BJ (cell line): Measurements from ENCODE around the gene IL32. TPM values are rescaled to one million over a fixed set of nuclear protein-coding genes. Genes with fewer than 3 reads are reported as not detected.

Source experiments
- CTCF ChIA-PET: fragments of 350-600 bp; formaldehyde crosslinking; extraction: SDS; loops from one replicate; lab custom pipeline; 2021; ENCODE audit warnings: antibody characterized with exemption, inconsistent platforms; lab: Yijun Ruan, JAX
- POLR2A ChIA-PET: fragments of 300-600 bp; sonication (Branson Sonifier 250); formaldehyde crosslinking; extraction: SDS; loops from one replicate; lab custom pipeline; 2021; ENCODE audit warnings: antibody characterized with exemption; lab: Charles Lee
- DNase-seq: peaks from one replicate; pipeline ENCODE4 v3.0.0-alpha.2; 2011; ENCODE audit warnings: low read depth
- H3K27me3 ChIP-seq: 2 replicates; pipeline ENCODE4 v1.6.0; 2011; ENCODE audit warnings: low read length; ENCODE audit not compliant: control insufficient read depth, insufficient read depth
- H3K36me3 ChIP-seq: 2 replicates; pipeline ENCODE4 v1.5.1; 2011; ENCODE audit warnings: low read length; ENCODE audit not compliant: control insufficient read depth, insufficient read depth
- H3K4me3 ChIP-seq: 2 replicates; pipeline ENCODE4 v1.5.1; 2011; ENCODE audit warnings: low read depth, mild to moderate bottlenecking, control low read depth, low read length
- CTCF ChIP-seq: IDR thresholded peaks from 2 replicates; pipeline ENCODE4 v1.5.1; 2011; ENCODE audit warnings: low read depth, mild to moderate bottlenecking, control low read depth, inconsistent platforms, low read length, moderate library complexity; ENCODE audit not compliant: insufficient read depth
- polyA plus RNA-seq: library from polyadenylated mRNA; depleted of rRNA; stranded (reverse); fragments of >200 nt; gene quantifications from 2 replicates; pipeline ENCODE4 v1.2.3, GENCODE V29; 2011; rRNA removed
- small RNA-seq: library from RNA; depleted of rRNA; stranded (forward); fragments of <200 nt; gene quantifications from one replicate; pipeline ENCODE3, GENCODE V24; 2012; ENCODE audit warnings: low replicate concordance, low read depth; ENCODE audit not compliant: insufficient read length

IL32 gene
- polyA plus RNA-seq, 1 experiment, result 18.1 TPM

- peaks cover 28% of the 10 kb centered on the region for H3K36me3 ChIP-seq
- ChIA-PET POLR2A (no interaction called here), CTCF (interaction anchor here (0.8 to 1.1 kb wide), 2 partner anchors 12 to 51 kb away, joined by 3 read pairs; no protein-coding TSS in a partner anchor)
- H3K27me3 ChIP-seq, result no peaks in the 10 kb centered on the region
- no peak for TF ChIP-seq CTCF
- no peak overlapping the region for H3K4me3 ChIP-seq
- DNase-seq, result no peak
Measured at GRCh38 chr16:3115561-3115960, 50.1 kb downstream of the IL32 start.

GRCh38 chr16:3118204-3118790 is 52.9 kb downstream of the IL32 start:
- Histone ChIP-seq H3K36me3 (peaks cover 32% of the 10 kb centered on the region), H3K4me3 (no peak overlapping the region), H3K27me3 (no peaks in the 10 kb centered on the region)
- ChIA-PET CTCF (interaction anchor here (1.0 to 3.1 kb wide), 6 partner anchors 8 to 114 kb away, joined by 3 to 17 read pairs (median 6); no protein-coding TSS in a partner anchor), POLR2A (no interaction called here)
- no peak for DNase-seq
- TF ChIP-seq CTCF, result no peak

- Histone ChIP-seq H3K36me3 (peaks cover 32% of the 10 kb centered on the region), H3K4me3 (no peak overlapping the region), H3K27me3 (no peaks in the 10 kb centered on the region)
- ChIA-PET POLR2A (no interaction called here), CTCF (interaction anchor here (1.2 to 3.1 kb wide), 3 partner anchors 11 to 24 kb away, joined by 3 to 17 read pairs (median 6); no protein-coding TSS in a partner anchor)
- no peak for DNase-seq
- no peak for TF ChIP-seq CTCF
Measured at GRCh38 chr16:3118846-3119245, 53.4 kb downstream of the IL32 start.

Small RNA genes within 50 kb of the gene (small RNA-seq; reads per million reads assigned to genes)
- gene RNU1-22P, result 0.63 reads per million

Other genes starting within 250 kb of the IL32 start
- 0.13 TPM in 1 of 2 replicates, not detected in the other for gene PRSS21, start 248.4 kb upstream of the IL32 start, polyA plus RNA-seq
- 0.10 TPM in 2 replicates for gene ZG16B, start 235.3 kb upstream of the IL32 start, polyA plus RNA-seq
- not detected in 2 replicates for gene PRSS22, start 207.5 kb upstream of the IL32 start, polyA plus RNA-seq
- gene FLYWCH2, start 182.4 kb upstream of the IL32 start, polyA plus RNA-seq, result 25.6 and 39.9 TPM in 2 replicates
- 16.2 and 25.4 TPM in 2 replicates for gene FLYWCH1, start 153.7 kb upstream of the IL32 start, polyA plus RNA-seq
- gene KREMEN2, start 101.4 kb upstream of the IL32 start, polyA plus RNA-seq, result not detected in 2 replicates
- 2.7 and 4.4 TPM in 2 replicates for gene PAQR4, start 96.3 kb upstream of the IL32 start, polyA plus RNA-seq
- 3.6 and 6.9 TPM in 2 replicates for gene PKMYT1, start 85.2 kb upstream of the IL32 start, polyA plus RNA-seq
- not detected in 2 replicates for gene CLDN9, start 52.7 kb upstream of the IL32 start, polyA plus RNA-seq
- 0.12 TPM in 1 of 2 replicates, not detected in the other for gene CLDN6, start 47.5 kb upstream of the IL32 start, polyA plus RNA-seq
- 218 and 282 TPM in 2 replicates for gene TNFRSF12A, start 45.3 kb upstream of the IL32 start, polyA plus RNA-seq
- gene HCFC1R1, start 41.7 kb upstream of the IL32 start, polyA plus RNA-seq, result 26.2 and 33.7 TPM in 2 replicates
- 11.0 and 20.5 TPM in 2 replicates for gene THOC6, start 41.6 kb upstream of the IL32 start, polyA plus RNA-seq
- gene BICDL2, start 28.7 kb upstream of the IL32 start, polyA plus RNA-seq, result 0.04 and 0.09 TPM in 2 replicates
- 0.01 and 0.02 TPM in 2 replicates for gene MMP25, start 19.1 kb upstream of the IL32 start, polyA plus RNA-seq
- gene ZSCAN10, start 33.7 kb downstream of the IL32 start, polyA plus RNA-seq, result not detected in 2 replicates
- 4.2 and 9.0 TPM in 2 replicates for gene ZNF205, start 46.9 kb downstream of the IL32 start, polyA plus RNA-seq
- gene ZNF213, start 69.4 kb downstream of the IL32 start, polyA plus RNA-seq, result 0.63 and 0.77 TPM in 2 replicates
- gene OR1F1, start 122.6 kb downstream of the IL32 start, polyA plus RNA-seq, result 0.33 and 0.64 TPM in 2 replicates
- 4.0 and 4.8 TPM in 2 replicates for gene ZNF200, start 169.5 kb downstream of the IL32 start, polyA plus RNA-seq
- gene MEFV, start 191.0 kb downstream of the IL32 start, polyA plus RNA-seq, result not detected in 2 replicates
- gene ZNF263, start 217.9 kb downstream of the IL32 start, polyA plus RNA-seq, result 12.9 and 14.2 TPM in 2 replicates
- 2.0 and 3.7 TPM in 2 replicates for gene TIGD7, start 239.8 kb downstream of the IL32 start, polyA plus RNA-seq
- gene ZNF75A, start 239.9 kb downstream of the IL32 start, polyA plus RNA-seq, result 9.6 and 13.6 TPM in 2 replicates